GM18951 (cell line): ENCODE data around the gene ELMO1.

Experiments
- POLR2A ChIP-seq: IDR thresholded peaks from 4 replicates; pipeline ENCODE4 v1.6.1; 2011; ENCODE audit warnings: mild to moderate bottlenecking; ENCODE audit not compliant: insufficient read length, insufficient read depth; ENCODE audit errors: extremely low read depth
- in situ Hi-C: fragments of 300-500 bp; cut with MboI; formaldehyde crosslinking; loops from one replicate; pipeline ENCODE4 v1.12.0; 2022; ENCODE audit warnings: low sequenced_read_pairs, mixed read lengths, inconsistent platforms; ENCODE audit not compliant: unreplicated experiment

ELMO1 gene

GRCh38 chr7:37286454-37286832 lies 162.2 kb downstream of the ELMO1 start:
- in situ Hi-C loops: no loop called here
- no peak for TF ChIP-seq POLR2A

GRCh38 chr7:37285706-37286453 lies 162.8 kb downstream of the ELMO1 start:
- TF ChIP-seq POLR2A: no peak

GRCh38 chr7:37284805-37285231 lies 163.8 kb downstream of the ELMO1 start:
- in situ Hi-C loops: no loop called here
- no peak for TF ChIP-seq POLR2A

More at GRCh38 chr7:37285706-37286453, 162.8 kb downstream of the ELMO1 start:
- in situ Hi-C loops: no loop called here

GRCh38 chr7:37284285-37284684 lies 164.4 kb downstream of the ELMO1 start:
- no peak for TF ChIP-seq POLR2A
- in situ Hi-C loops: no loop called here

GRCh38 chr7:37283716-37284115 lies 164.9 kb downstream of the ELMO1 start:
- in situ Hi-C loops: no loop called here
- no peak for TF ChIP-seq POLR2A

GRCh38 chr7:37282927-37283326 lies 165.7 kb downstream of the ELMO1 start:
- TF ChIP-seq POLR2A: no peak

GRCh38 chr7:37282093-37282444 lies 166.6 kb downstream of the ELMO1 start:
- in situ Hi-C loops: no loop called here

More at GRCh38 chr7:37282927-37283326, 165.7 kb downstream of the ELMO1 start:
- in situ Hi-C loops: no loop called here

GRCh38 chr7:37281368-37282092 lies 167.1 kb downstream of the ELMO1 start:
- in situ Hi-C loops: no loop called here
- TF ChIP-seq POLR2A: no peak

More at GRCh38 chr7:37282093-37282444, 166.6 kb downstream of the ELMO1 start:
- TF ChIP-seq POLR2A: no peak

- no peak for TF ChIP-seq POLR2A
- in situ Hi-C loops: no loop called here
Measured at GRCh38 chr7:37277513-37277912, 171.2 kb downstream of the ELMO1 start.

GRCh38 chr7:37275078-37275710 lies 173.5 kb downstream of the ELMO1 start:
- no peak for TF ChIP-seq POLR2A
- in situ Hi-C loops: no loop called here

GRCh38 chr7:37273891-37274290 lies 174.8 kb downstream of the ELMO1 start:
- in situ Hi-C loops: no loop called here
- no peak for TF ChIP-seq POLR2A

- no peak for TF ChIP-seq POLR2A
- in situ Hi-C loops: no loop called here
Measured at GRCh38 chr7:37269711-37270508, 178.8 kb downstream of the ELMO1 start.

- TF ChIP-seq POLR2A: no peak
- in situ Hi-C loops: no loop called here
Measured at GRCh38 chr7:37267251-37267650, 181.4 kb downstream of the ELMO1 start.
